Transverse colon (tissue), 4 donors: Measurements from ENCODE around the gene BEST2.

Experiments used
- EP300 ChIP-seq: sonication (generic); formaldehyde crosslinking; IDR thresholded peaks from one replicate; pipeline ENCODE4 v1.6.1; 2017; ENCODE audit warnings: antibody characterized with exemption, low read depth
- POLR2A ChIP-seq: fragments of 450-650 bp; IDR thresholded peaks from one replicate; pipeline ENCODE4 v1.6.1; 2016; ENCODE audit warnings: antibody characterized with exemption, mild to moderate bottlenecking, moderate library complexity
- POLR2AphosphoS5 ChIP-seq, 3 donors: sonication (generic); formaldehyde crosslinking; IDR thresholded peaks; one replicate each; pipeline ENCODE4 v1.6.1; 2016; ENCODE audit warnings: antibody characterized with exemption in 3 of 3
- TF ChIP-seq, protein P1 (sequence below), 5 experiments: fragments of 200-600 bp in 3 of 5; fragments of 450-650 bp in 2 of 5; sonication (generic) in 3 of 5; IDR thresholded peaks; 1 replicate in 2 of 5; 2 replicates in 3 of 5; pipeline ENCODE4 v1.5.1; 2016 to 2017; ENCODE audit warnings: antibody characterized with exemption in 5 of 5, inconsistent platforms in 3 of 5, mild to moderate bottlenecking in 2 of 5, moderate library complexity in 1 of 5

DNA sequence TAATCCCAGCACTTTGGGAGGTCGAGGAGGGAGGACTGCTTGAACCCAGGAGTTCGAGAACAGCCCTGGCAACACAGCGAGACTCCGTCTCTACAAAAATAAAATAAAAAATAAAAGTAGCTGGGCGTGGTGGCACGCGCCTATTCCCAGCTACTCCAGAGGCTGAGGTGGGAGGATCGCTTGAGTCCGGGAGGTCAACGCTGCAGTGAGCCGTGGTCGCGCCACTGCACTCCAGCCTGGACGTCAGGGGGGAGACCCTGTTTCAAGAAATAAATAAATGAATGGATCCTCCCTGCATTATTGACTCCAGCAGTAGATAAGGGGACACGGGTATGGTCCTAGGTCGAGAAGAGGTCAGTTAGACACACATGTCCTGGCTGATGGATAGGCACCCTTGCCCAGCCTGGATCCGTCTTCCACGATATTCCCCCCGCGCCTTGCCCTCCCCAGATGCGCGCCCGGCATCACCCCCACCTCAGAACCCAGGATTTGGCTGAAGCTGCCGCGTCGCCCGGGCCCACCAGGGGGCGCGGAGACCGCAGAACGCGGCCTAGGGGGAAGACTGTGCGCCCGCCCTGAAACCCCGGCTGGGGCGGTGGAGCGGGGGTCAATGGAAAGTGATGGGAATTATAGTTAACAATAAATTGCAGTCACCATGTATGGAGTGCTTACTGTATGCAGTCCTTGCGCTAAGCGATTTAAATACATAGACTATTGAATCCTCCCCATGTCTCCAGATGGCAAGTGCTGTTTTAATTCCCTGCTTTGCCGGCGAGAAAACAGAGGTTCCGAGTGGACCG is 25.8 kb downstream of the BEST2 start:
- TF ChIP-seq, protein P1, sequence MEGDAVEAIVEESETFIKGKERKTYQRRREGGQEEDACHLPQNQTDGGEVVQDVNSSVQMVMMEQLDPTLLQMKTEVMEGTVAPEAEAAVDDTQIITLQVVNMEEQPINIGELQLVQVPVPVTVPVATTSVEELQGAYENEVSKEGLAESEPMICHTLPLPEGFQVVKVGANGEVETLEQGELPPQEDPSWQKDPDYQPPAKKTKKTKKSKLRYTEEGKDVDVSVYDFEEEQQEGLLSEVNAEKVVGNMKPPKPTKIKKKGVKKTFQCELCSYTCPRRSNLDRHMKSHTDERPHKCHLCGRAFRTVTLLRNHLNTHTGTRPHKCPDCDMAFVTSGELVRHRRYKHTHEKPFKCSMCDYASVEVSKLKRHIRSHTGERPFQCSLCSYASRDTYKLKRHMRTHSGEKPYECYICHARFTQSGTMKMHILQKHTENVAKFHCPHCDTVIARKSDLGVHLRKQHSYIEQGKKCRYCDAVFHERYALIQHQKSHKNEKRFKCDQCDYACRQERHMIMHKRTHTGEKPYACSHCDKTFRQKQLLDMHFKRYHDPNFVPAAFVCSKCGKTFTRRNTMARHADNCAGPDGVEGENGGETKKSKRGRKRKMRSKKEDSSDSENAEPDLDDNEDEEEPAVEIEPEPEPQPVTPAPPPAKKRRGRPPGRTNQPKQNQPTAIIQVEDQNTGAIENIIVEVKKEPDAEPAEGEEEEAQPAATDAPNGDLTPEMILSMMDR (IDR thresholded peaks at IDR 0.05): peak; percentile 95 to 99 (median 98)
- TF ChIP-seq POLR2A (no peak), POLR2AphosphoS5 (IDR thresholded peaks at IDR 0.05) (peak; percentile 19 to 66 (median 49)), EP300 (no peak)
